Lung (tissue), 12 donors: ENCODE measurements around the gene PODN. TPM values are rescaled to one million over a fixed set of nuclear protein-coding genes. Genes with fewer than 3 reads are reported as not detected.
A peak's percentile ranks its signal among the peaks of the same experiment; 100 is the strongest.

Experiments used
- ATAC-seq: fragments of 200-7000 bp; cut with Tn5 transposase; one replicate; pipeline ENCODE4 v1.9.1; 2020; ENCODE audit warnings: moderate number of reproducible peaks; ENCODE audit not compliant: insufficient read depth, low FRiP score
- DNase-seq, 3 donors: peaks; one replicate each; pipeline ENCODE4 v3.0.0-alpha.2; 2013 to 2017
- H3K27ac ChIP-seq, 2 donors: one replicate each; pipeline ENCODE4 v1.5.1; 2013; ENCODE audit warnings: mild to moderate bottlenecking in 2 of 2, moderate library complexity in 2 of 2, control low read depth in 1 of 2, inconsistent platforms in 1 of 2, low read depth in 1 of 2, low read length in 1 of 2
- H3K27me3 ChIP-seq, 3 donors: one replicate each; pipeline ENCODE4 v1.5.1; 2013; ENCODE audit warnings: low read length in 2 of 3; ENCODE audit not compliant: control insufficient read depth in 3 of 3, insufficient read depth in 3 of 3
- H3K36me3 ChIP-seq, 4 donors: one replicate each; pipeline ENCODE4 v1.5.1; 2013; ENCODE audit warnings: low read length in 4 of 4, mild to moderate bottlenecking in 1 of 4, moderate library complexity in 1 of 4; ENCODE audit not compliant: control insufficient read depth in 4 of 4, insufficient read depth in 4 of 4
- H3K4me1 ChIP-seq, 5 donors: one replicate each; pipeline ENCODE4 v1.5.1; 2013; ENCODE audit warnings: low read length in 5 of 5, mild to moderate bottlenecking in 2 of 5, moderate library complexity in 1 of 5; ENCODE audit not compliant: control insufficient read depth in 5 of 5, insufficient read depth in 5 of 5
- H3K4me3 ChIP-seq: one replicate; pipeline ENCODE4 v1.5.1; 2013; ENCODE audit warnings: mild to moderate bottlenecking, control low read depth, moderate library complexity
- H3K9ac ChIP-seq, 2 donors: one replicate each; pipeline ENCODE4 v1.5.1; 2013; ENCODE audit warnings: low read length in 2 of 2, control low read depth in 1 of 2; ENCODE audit not compliant: insufficient read depth in 1 of 2
- H3K9me3 ChIP-seq, 4 donors: one replicate each; pipeline ENCODE4 v1.5.1; 2013; ENCODE audit warnings: low read length in 3 of 4, mild to moderate bottlenecking in 1 of 4, moderate library complexity in 1 of 4; ENCODE audit not compliant: control insufficient read depth in 4 of 4, insufficient read depth in 3 of 4
- WGBS, 2 donors: extraction: QIAGEN DNeasy Blood & Tissue Kit; methylation state at CpG; one replicate each; pipeline ENCODE4 v1.1.7; 2013; 5-methylcytosine and 5-hydroxymethylcytosine counted together
- polyA plus RNA-seq, 2 donors: library from polyadenylated mRNA; stranded (reverse); fragments of 200-250 nt; gene quantifications; one replicate each; pipeline ENCODE4 v1.2.1, GENCODE V29; 2013
- total RNA-seq, 2 donors: library from RNA; depleted of rRNA in 1 of 2; stranded (reverse); fragments of >200 nt in 1 of 2; gene quantifications; one replicate each; pipeline ENCODE4 v1.2.1, GENCODE V29; 2014 to 2021
- TF ChIP-seq, protein P1 (sequence below): IDR thresholded peaks from 2 replicates; pipeline ENCODE4 v1.5.1; 2012; ENCODE audit warnings: mild to moderate bottlenecking; ENCODE audit errors: control extremely low read depth, extremely low read depth
- donor health status: control.
- donor health status: control.
- donor health status: Bipolar disorder and iron deficiency.
- donor health status: healthy.
- donor health status: DM: yes; HTN: yes; CAD: no.

Gene PODN
- total and polyA plus RNA-seq, 4 donors = 12.9 to 40.9 (median 21.7) TPM

DNA sequence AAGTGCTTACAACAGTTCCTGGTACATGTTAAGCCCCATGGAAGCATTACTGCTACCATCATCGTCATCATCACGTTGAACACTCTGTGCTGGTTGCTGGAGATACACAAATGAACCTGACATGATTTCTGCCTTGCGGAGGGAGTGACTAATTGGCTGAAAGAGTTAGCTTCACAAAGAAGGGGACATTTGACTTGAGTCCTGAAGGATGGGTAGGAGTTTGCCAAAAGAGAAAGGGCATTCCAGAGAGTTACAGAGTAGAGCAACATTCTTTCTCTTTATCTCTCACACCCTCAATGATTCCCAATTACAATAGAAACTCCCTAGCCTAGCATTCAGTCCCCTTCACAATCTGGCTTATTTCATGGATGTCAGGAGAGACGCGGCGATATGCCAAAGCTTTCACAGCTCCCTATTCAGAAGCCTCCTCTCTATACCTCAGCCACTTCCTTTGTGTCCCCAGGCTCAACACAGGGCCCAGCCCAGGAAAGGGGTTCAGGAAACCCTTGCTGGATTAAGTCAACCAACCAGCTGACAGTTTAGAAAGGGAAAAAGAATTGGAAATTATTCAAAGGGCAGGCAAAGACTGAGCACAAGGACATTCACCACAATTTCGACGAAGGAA lies 42.4 kb downstream of the PODN start:
- WGBS, 2 donors = 64 to 70% methylated on average over 8 of the region's 8 CpGs
- H3K4me3 ChIP-seq = no peak overlapping the region
- H3K27ac ChIP-seq = no peak overlapping the region
- TF ChIP-seq, protein P1, sequence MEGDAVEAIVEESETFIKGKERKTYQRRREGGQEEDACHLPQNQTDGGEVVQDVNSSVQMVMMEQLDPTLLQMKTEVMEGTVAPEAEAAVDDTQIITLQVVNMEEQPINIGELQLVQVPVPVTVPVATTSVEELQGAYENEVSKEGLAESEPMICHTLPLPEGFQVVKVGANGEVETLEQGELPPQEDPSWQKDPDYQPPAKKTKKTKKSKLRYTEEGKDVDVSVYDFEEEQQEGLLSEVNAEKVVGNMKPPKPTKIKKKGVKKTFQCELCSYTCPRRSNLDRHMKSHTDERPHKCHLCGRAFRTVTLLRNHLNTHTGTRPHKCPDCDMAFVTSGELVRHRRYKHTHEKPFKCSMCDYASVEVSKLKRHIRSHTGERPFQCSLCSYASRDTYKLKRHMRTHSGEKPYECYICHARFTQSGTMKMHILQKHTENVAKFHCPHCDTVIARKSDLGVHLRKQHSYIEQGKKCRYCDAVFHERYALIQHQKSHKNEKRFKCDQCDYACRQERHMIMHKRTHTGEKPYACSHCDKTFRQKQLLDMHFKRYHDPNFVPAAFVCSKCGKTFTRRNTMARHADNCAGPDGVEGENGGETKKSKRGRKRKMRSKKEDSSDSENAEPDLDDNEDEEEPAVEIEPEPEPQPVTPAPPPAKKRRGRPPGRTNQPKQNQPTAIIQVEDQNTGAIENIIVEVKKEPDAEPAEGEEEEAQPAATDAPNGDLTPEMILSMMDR = no peak
- DNase-seq (peak in 2 of 3 donors; percentile 56 to 65), ATAC-seq (no peak)
- H3K36me3 ChIP-seq = no peaks in the 10 kb centered on the region
- H3K9me3 ChIP-seq = peaks cover 0 to 4% (median 0%) of the 10 kb centered on the region in 4 donors
- no peaks in the 10 kb centered on the region for H3K27me3 ChIP-seq
- H3K9ac ChIP-seq = no peak overlapping the region
- peaks cover 0 to 13% (median 2%) of the 10 kb centered on the region in 5 donors for H3K4me1 ChIP-seq

DNA sequence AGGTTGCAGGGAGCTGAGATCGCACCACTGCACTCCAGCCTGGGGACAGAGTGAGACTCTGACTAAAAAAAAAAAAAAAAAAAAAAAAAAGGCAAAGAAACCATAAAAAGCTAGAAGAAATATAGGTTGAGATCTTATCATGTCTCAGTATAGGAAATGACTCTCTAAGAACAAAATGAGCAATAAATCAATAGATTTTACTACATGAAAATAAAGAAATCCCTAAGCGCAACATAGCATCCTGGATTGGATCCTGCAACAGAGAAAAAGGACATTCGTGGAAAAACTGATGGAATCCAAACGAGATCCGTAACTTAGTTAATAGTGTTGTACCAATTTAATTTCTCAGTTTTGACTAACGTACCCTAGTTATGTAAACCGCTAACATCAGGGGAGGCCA lies 45.1 kb downstream of the PODN start:
- ATAC-seq (no peak), DNase-seq (no peak)
- 80 to 93% methylated on average over 7 of the region's 7 CpGs for WGBS, 2 donors
- Histone ChIP-seq H3K27ac (no peak overlapping the region), H3K9ac (no peak overlapping the region), H3K4me3 (no peak overlapping the region), H3K9me3 (no peaks in the 10 kb centered on the region), H3K36me3 (no peaks in the 10 kb centered on the region), H3K27me3 (no peaks in the 10 kb centered on the region), H3K4me1 (peaks cover 0 to 33% (median 11%) of the 10 kb centered on the region in 5 donors)
- TF ChIP-seq, protein P1 = no peak

DNA sequence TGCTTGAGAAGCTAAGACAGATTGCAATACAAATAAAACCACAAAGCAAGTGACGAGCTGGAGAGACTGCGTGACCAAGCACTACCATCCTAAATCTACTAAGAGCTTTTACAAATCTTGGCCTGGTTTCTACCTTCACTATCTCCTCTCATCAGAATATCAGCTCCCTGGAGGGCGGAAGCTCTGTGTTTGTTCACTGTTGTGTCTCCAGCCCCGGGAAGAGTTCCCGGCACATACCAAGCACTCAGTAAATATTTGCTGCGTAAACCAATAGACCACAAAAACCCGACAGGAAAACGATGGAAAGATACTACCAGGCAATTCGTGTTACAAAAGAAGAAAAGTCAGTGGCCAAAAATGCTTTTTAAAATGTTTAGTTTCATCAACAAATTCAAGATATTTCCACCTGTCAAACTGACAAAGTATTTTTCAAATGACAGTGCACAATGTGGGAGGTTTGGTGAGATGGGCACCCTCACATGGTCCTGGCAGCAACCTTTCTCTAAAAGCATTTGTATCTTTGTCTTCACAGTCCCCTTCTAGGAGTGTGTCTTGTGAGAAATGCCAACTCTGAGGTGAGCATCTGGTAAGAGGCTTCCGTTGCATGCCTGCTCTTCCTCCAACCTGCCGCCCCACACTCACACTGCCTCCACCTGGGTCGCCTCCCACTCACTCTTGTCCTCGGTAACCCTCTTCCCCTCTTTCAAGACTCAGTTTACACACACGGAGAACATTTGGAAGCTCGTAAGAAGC lies 45.7 kb downstream of the PODN start:
- Histone ChIP-seq H3K27me3 (no peaks in the 10 kb centered on the region), H3K36me3 (no peaks in the 10 kb centered on the region), H3K4me3 (no peak overlapping the region), H3K9ac (no peak overlapping the region), H3K27ac (no peak overlapping the region), H3K4me1 (peaks cover 0 to 33% (median 11%) of the 10 kb centered on the region in 5 donors), H3K9me3 (peaks cover 0 to 4% (median 0%) of the 10 kb centered on the region in 4 donors)
- ATAC-seq (no peak), DNase-seq (no peak)
- 51 to 65% methylated on average over 15 of the region's 15 CpGs for WGBS, 2 donors
- TF ChIP-seq, protein P1 = no peak
